Liver (tissue), 9 donors: ENCODE data around the gene HSDL2. TPM values are rescaled to one million over a fixed set of nuclear protein-coding genes. Genes with fewer than 3 reads are reported as not detected.

ENCODE experiments used
- DNase-seq: peaks from one replicate; pipeline ENCODE4 v3.0.0-alpha.2; 2017; ENCODE audit warnings: low spot score
- H3K27ac ChIP-seq, 2 donors: one replicate each; pipeline ENCODE4 v1.7.0; 2013; ENCODE audit warnings: inconsistent platforms in 2 of 2, low read length in 2 of 2, control low read depth in 1 of 2, low read depth in 1 of 2, mild to moderate bottlenecking in 1 of 2
- H3K27me3 ChIP-seq, 4 donors: one replicate each; pipeline versions ENCODE4 v1.6.1 to v1.7.0; 2013; ENCODE audit warnings: low read length in 3 of 4, inconsistent platforms in 1 of 4, mild to moderate bottlenecking in 1 of 4, moderate library complexity in 1 of 4; ENCODE audit not compliant: control insufficient read depth in 4 of 4, insufficient read depth in 4 of 4
- H3K36me3 ChIP-seq, 4 donors: one replicate each; pipeline versions ENCODE4 v1.6.1 to v1.7.0; 2013; ENCODE audit warnings: low read length in 3 of 4, mild to moderate bottlenecking in 3 of 4, low read depth in 1 of 4, moderate library complexity in 1 of 4; ENCODE audit not compliant: control insufficient read depth in 4 of 4, insufficient read depth in 3 of 4
- H3K4me1 ChIP-seq, 4 donors: one replicate each; pipeline versions ENCODE4 v1.6.1 to v1.7.0; 2013; ENCODE audit warnings: low read length in 3 of 4, mild to moderate bottlenecking in 3 of 4, moderate library complexity in 1 of 4; ENCODE audit not compliant: control insufficient read depth in 4 of 4, insufficient read depth in 4 of 4
- H3K4me3 ChIP-seq, 3 donors: one replicate each; pipeline versions ENCODE4 v1.6.1 to v1.7.0; 2013; ENCODE audit warnings: low read length in 3 of 3, control low read depth in 1 of 3, low read depth in 1 of 3, mild to moderate bottlenecking in 1 of 3
- H3K9ac ChIP-seq, 2 donors: one replicate each; pipeline ENCODE4 v1.7.0; 2013; ENCODE audit warnings: low read length in 2 of 2, mild to moderate bottlenecking in 2 of 2, moderate library complexity in 2 of 2, control low read depth in 1 of 2, low read depth in 1 of 2
- H3K9me3 ChIP-seq, 4 donors: one replicate each; pipeline versions ENCODE4 v1.6.1 to v1.7.0; 2013; ENCODE audit warnings: low read length in 3 of 4; ENCODE audit not compliant: control insufficient read depth in 4 of 4
- ATF3 ChIP-seq: IDR thresholded peaks from 2 replicates; pipeline ENCODE4 v1.6.1; 2016; ENCODE audit warnings: antibody characterized with exemption
- EGR1 ChIP-seq, 2 donors: IDR thresholded peaks; 2 replicates each; pipeline ENCODE4 v1.6.1; 2016 to 2018; ENCODE audit warnings: antibody characterized with exemption in 2 of 2, low read depth in 2 of 2
- FOXA1 ChIP-seq: IDR thresholded peaks from 2 replicates; pipeline ENCODE4 v1.6.1; 2016; ENCODE audit warnings: antibody characterized with exemption
- FOXA2 ChIP-seq: IDR thresholded peaks from 2 replicates; pipeline ENCODE4 v1.6.1; 2016; ENCODE audit warnings: antibody characterized with exemption
- GABPA ChIP-seq, 2 donors: IDR thresholded peaks in 1 of 2; conservative IDR thresholded peaks in 1 of 2; 2 replicates each; pipeline ENCODE4 v1.6.1; 2016; ENCODE audit warnings: antibody characterized with exemption in 2 of 2, mild to moderate bottlenecking in 1 of 2, moderate library complexity in 1 of 2
- HNF4A ChIP-seq, 2 donors: conservative IDR thresholded peaks; 2 replicates each; pipeline ENCODE4 v1.6.1; 2016; ENCODE audit warnings: antibody characterized with exemption in 2 of 2, mild to moderate bottlenecking in 2 of 2
- HNF4G ChIP-seq: IDR thresholded peaks from 2 replicates; pipeline ENCODE4 v1.6.1; 2016; ENCODE audit warnings: antibody characterized with exemption
- JUND ChIP-seq, 2 donors: IDR thresholded peaks; 2 replicates each; pipeline ENCODE4 v1.6.1; 2016; ENCODE audit warnings: antibody characterized with exemption in 2 of 2
- MAX ChIP-seq: IDR thresholded peaks from 2 replicates; pipeline ENCODE4 v1.6.1; 2016; ENCODE audit warnings: antibody characterized with exemption
- NR2F2 ChIP-seq: IDR thresholded peaks from 2 replicates; pipeline ENCODE4 v1.6.1; 2016; ENCODE audit warnings: antibody characterized with exemption
- RAD21 ChIP-seq, 2 donors: IDR thresholded peaks; 2 replicates each; pipeline ENCODE4 v1.6.1; 2016; ENCODE audit warnings: antibody characterized with exemption in 2 of 2, mild to moderate bottlenecking in 2 of 2
- REST ChIP-seq: IDR thresholded peaks from 2 replicates; pipeline ENCODE4 v1.6.1; 2016; ENCODE audit warnings: antibody characterized with exemption, mild to moderate bottlenecking
- SP1 ChIP-seq: IDR thresholded peaks from 2 replicates; pipeline ENCODE4 v1.6.1; 2018; ENCODE audit warnings: antibody characterized with exemption, mild to moderate bottlenecking
- TAF1 ChIP-seq: conservative IDR thresholded peaks from 2 replicates; pipeline ENCODE4 v1.6.1; 2016; ENCODE audit warnings: antibody characterized with exemption, mild to moderate bottlenecking
- YY1 ChIP-seq: IDR thresholded peaks from 2 replicates; pipeline ENCODE4 v1.6.1; 2016; ENCODE audit warnings: antibody characterized with exemption, mild to moderate bottlenecking
- ZBTB33 ChIP-seq: IDR thresholded peaks from 2 replicates; pipeline ENCODE4 v1.6.1; 2016; ENCODE audit warnings: antibody characterized with exemption
- WGBS: extraction: QIAGEN DNeasy Blood & Tissue Kit; methylation state at CpG from one replicate; pipeline ENCODE4 v1.1.7; 2013; 5-methylcytosine and 5-hydroxymethylcytosine counted together
- polyA plus RNA-seq, 2 donors: library from polyadenylated mRNA; stranded (reverse) in 1 of 2; unstranded in 1 of 2; fragments of 200-250 nt in 1 of 2; fragments of >200 nt in 1 of 2; fragmentation: Nextera tagmentation in 1 of 2; extraction: Ambion mirVana in 1 of 2; gene quantifications; one replicate each; pipeline versions ENCODE4 v1.2.1 to v1.2.3, GENCODE V29; 2013 to 2015
- total RNA-seq, 2 donors: library from RNA; depleted of rRNA; stranded (reverse); fragments of >200 nt; gene quantifications; one replicate each; pipeline ENCODE4 v1.2.3, GENCODE V29; 2014
- donor health status: healthy.
- donor health status: healthy.
- donor health status: healthy.
- donor health status: healthy.
- donor health status: healthy.

HSDL2 gene
- total and polyA plus RNA-seq, 4 donors, result 26.1 to 135 (median 79.6) TPM

- TF ChIP-seq ZBTB33, result no peak
- TF ChIP-seq FOXA1, result no peak
These were observed 104.7 kb downstream of the HSDL2 start (continued) for GRCh38 chr9:112484607-112485006.

- no peak for DNase-seq
- WGBS, result 89% methylated on average over 3 of the region's 3 CpGs
- Histone ChIP-seq H3K9ac (peak overlapping the region in 1 of 2 donors; percentile 36), H3K9me3 (no peaks in the 10 kb centered on the region), H3K4me1 (peaks cover 1 to 29% (median 11%) of the 10 kb centered on the region in 4 donors), H3K36me3 (no peaks in the 10 kb centered on the region), H3K27ac (no peak overlapping the region), H3K4me3 (no peak overlapping the region), H3K27me3 (no peaks in the 10 kb centered on the region)
- no peak for TF ChIP-seq REST
These were observed 105.7 kb downstream of the HSDL2 start for GRCh38 chr9:112485574-112485973.

- no peaks in the 10 kb centered on the region for H3K27me3 ChIP-seq
- peak within 1 kb of the TSS; percentile 52 to 66 for H3K9ac ChIP-seq
- TF ChIP-seq REST (peak; percentile 36), GABPA (IDR thresholded peaks at IDR 0.05 in 1 of 2, conservative IDR thresholded peaks at IDR 0.05 in 1 of 2) (peak; percentile 71 to 89), ZBTB33 (no peak), HNF4A (conservative IDR thresholded peaks at IDR 0.05) (no peak), SP1 (no peak), TAF1 (no peak), NR2F2 (no peak), YY1 (no peak), ATF3 (no peak), HNF4G (no peak), RAD21 (IDR thresholded peaks at IDR 0.05) (peak in 1 of 2 donors; percentile 44), FOXA2 (no peak), JUND (IDR thresholded peaks at IDR 0.05) (no peak), EGR1 (IDR thresholded peaks at IDR 0.05; ENCODE audit: low read depth in 2 of 2) (no peak), MAX (peak; percentile 73)
- 1% methylated on average over 93 of the region's 93 CpGs for WGBS
- H3K9me3 ChIP-seq, result no peaks in the 10 kb centered on the region
- peak within 1 kb of the TSS; percentile 71 to 81 for H3K27ac ChIP-seq
- peaks cover 1 to 30% (median 11%) of the 10 kb centered on the region in 4 donors for H3K4me1 ChIP-seq
- no peaks in the 10 kb centered on the region for H3K36me3 ChIP-seq
- H3K4me3 ChIP-seq, result peak within 1 kb of the TSS; percentile 81 to 92 (median 87)
- peak; percentile 75 for DNase-seq
These were observed 106.5 kb downstream of the HSDL2 start, which contains the start of gene KIAA1958 for GRCh38 chr9:112486221-112487007. Gene KIAA1958, plus strand, starts transcription at chr9:112486827. Its CDS starts 87,254 bp downstream, at chr9:112574081.
